ENCODE results near the gene IFT57. TPM values are rescaled to one million over a fixed set of nuclear protein-coding genes. Genes with fewer than 3 reads are reported as not detected.

IFT57 gene
- total RNA-seq, 1 donor, result 47.6 TPM

DNA sequence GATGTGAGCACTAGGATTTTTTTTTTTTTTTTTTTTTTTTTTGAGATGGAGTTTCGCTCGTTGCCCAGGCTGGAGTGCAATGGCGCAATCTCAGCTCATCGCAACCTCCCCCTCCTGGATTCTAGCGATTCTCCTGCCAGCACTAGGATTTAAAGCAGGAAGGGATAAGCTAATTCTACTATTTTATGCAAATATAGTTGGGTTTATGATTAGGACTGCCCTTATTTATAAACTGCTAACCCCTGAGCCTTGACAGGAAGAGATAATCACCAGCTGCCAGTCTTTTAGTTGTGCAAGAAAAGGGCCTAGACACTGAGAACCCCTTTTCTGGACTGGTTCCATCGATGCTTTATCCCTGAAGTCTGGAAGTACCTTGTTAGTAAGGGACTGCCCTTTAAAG is 36.7 kb downstream of the IFT57 start:
- no peak overlapping the region for H3K4me3 ChIP-seq (ENCODE audit: low read depth, low read length)
- DNase-seq (ENCODE audit: low read depth), result no peak
- TF ChIP-seq, protein P1, sequence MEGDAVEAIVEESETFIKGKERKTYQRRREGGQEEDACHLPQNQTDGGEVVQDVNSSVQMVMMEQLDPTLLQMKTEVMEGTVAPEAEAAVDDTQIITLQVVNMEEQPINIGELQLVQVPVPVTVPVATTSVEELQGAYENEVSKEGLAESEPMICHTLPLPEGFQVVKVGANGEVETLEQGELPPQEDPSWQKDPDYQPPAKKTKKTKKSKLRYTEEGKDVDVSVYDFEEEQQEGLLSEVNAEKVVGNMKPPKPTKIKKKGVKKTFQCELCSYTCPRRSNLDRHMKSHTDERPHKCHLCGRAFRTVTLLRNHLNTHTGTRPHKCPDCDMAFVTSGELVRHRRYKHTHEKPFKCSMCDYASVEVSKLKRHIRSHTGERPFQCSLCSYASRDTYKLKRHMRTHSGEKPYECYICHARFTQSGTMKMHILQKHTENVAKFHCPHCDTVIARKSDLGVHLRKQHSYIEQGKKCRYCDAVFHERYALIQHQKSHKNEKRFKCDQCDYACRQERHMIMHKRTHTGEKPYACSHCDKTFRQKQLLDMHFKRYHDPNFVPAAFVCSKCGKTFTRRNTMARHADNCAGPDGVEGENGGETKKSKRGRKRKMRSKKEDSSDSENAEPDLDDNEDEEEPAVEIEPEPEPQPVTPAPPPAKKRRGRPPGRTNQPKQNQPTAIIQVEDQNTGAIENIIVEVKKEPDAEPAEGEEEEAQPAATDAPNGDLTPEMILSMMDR (IDR thresholded peaks at IDR 0.05; ENCODE audit: insufficient read depth, low read length), result no peak

DNA sequence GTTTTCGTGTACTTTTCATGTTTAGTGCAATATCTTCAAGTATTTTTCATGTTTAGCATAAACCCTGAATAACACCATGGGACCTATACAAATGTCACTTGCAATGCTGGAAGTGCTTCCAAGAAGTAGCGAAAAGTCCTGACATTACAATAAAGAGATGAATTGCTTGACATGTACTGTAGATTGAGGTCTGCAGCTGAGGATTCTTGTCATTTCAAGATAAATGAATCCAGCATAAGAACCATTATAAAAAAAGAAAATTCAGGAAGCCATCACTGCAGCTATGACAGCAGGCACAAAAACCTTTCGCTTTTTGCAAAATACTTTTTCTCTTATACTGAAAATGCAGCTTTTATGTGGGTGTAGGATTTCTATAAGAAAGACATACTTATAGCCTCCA is 37.4 kb downstream of the IFT57 start:
- no peak for DNase-seq (ENCODE audit: low read depth)
- TF ChIP-seq, protein P1 (IDR thresholded peaks at IDR 0.05; ENCODE audit: insufficient read depth, low read length), result no peak
- H3K4me3 ChIP-seq (ENCODE audit: low read depth, low read length), result no peak overlapping the region

DNA sequence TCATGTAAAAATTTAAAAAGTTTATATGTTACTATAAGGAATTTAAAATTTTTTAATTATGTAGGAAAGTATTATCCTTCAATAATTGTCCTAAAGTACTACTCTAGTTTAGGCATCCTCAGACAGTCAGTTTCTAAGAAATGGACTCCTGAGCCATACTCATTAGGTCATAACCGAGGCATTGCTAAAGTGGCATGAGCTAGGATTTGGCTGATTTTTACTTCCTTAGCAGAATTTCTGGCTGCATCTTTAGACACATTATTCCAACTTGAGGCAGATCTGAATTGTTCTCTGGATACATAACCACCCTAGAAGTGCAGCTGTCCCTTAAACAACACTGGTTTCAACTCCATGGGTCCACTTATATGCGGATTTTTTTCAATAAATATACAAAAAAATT is 38.3 kb downstream of the IFT57 start:
- no peak for DNase-seq (ENCODE audit: low read depth)
- no peak overlapping the region for H3K4me3 ChIP-seq (ENCODE audit: low read depth, low read length)
- TF ChIP-seq, protein P1 (IDR thresholded peaks at IDR 0.05; ENCODE audit: insufficient read depth, low read length), result no peak

DNA sequence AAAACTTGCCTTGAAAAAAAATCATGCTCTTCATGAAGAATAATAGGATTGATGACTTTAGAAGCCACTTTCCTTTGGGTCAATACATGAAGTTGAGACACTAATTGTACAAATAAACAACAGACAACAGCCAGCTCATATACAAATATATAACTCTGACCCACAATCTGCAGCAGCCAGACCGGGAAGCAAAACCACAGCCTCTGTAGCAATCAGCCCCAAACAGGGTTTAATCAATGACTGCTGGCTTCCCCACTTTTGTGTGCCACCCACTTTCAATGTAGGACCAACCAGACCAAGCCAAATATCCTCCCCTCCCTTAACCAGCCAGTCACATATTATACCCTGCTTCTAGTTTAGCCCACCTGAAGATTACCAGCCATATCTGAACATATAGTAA is 39.0 kb downstream of the IFT57 start:
- DNase-seq (ENCODE audit: low read depth), result no peak
- no peak overlapping the region for H3K4me3 ChIP-seq (ENCODE audit: low read depth, low read length)
- TF ChIP-seq, protein P1 (IDR thresholded peaks at IDR 0.05; ENCODE audit: insufficient read depth, low read length), result no peak

DNA sequence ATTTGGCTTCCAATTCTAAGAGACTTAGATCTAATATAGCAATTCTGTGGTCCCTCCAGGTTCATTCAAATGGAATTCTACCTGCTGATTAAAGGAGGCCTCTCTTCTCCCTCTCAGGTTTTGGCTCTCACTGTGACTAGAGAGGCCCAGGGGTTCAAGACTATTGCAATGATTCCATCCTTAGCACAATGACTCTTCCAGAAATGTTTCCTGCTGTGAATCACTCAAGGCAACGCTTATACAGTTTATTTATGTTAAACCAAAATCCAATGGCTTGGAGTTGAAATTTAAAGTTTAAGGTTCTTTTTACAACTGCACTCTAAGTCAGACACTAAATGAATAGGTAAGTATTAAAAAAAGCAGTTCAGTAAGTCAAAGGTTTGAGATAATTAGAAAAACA is 39.9 kb downstream of the IFT57 start:
- TF ChIP-seq, protein P1 (IDR thresholded peaks at IDR 0.05; ENCODE audit: insufficient read depth, low read length), result no peak
- no peak for DNase-seq (ENCODE audit: low read depth)
- H3K4me3 ChIP-seq (ENCODE audit: low read depth, low read length), result no peak overlapping the region

DNA sequence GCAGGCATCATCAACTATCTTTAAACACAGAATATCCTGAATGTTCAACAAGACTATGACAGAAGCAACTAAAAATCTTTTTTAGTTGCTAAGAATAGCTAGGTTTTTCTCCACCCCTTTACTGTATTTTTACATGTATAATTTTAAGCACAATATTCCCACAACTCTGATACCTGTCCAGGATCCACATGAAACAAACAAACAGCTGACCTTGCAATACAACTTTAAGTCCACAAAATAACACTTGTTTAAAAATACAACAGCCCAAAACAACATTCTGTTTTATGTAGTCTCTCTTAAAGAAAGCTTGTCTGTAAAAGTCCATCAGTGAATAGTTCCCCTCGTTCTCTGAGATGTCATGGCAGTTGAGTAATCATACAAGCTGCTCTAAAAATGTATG is 41.1 kb downstream of the IFT57 start:
- DNase-seq (ENCODE audit: low read depth), result no peak
- H3K4me3 ChIP-seq (ENCODE audit: low read depth, low read length), result no peak overlapping the region

DNA sequence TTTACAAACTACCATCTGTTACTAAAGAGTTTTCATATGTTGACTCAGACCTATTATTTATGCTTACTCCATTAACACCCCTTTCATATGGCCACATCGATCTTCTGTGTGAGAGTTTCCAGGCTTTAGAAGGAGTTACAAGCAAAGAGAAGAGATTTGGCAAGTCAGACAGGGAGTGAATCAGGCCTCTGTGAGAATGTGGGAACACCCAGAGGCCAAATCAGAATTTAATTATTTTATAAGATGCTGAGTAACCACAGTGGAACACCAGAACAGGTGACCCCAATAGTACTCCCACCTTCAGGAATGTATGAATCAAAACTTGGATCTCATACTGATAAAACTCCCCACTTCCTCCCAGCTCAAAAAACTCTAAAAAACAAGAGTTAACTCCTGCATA is 42.0 kb downstream of the IFT57 start:
- no peak overlapping the region for H3K4me3 ChIP-seq (ENCODE audit: low read depth, low read length)
- peak; percentile 75 for DNase-seq (ENCODE audit: low read depth)
- TF ChIP-seq, protein P1 (IDR thresholded peaks at IDR 0.05; ENCODE audit: insufficient read depth, low read length), result no peak

More for the DNA sequence above, 41.1 kb downstream of the IFT57 start:
- TF ChIP-seq, protein P1 (IDR thresholded peaks at IDR 0.05; ENCODE audit: insufficient read depth, low read length), result no peak

Data from fibroblast of the aortic adventitia (primary cell).